Hypothalamus (tissue), 51 donors: Measurements from ENCODE around the gene CDY1.
"Not testable (repeated sequence)": the region's sequence is repeated elsewhere in the genome, so short reads cannot be mapped to it uniquely, and the experiment has no call there.

Source experiments
- DNase-seq, 51 donors: peaks; one replicate each; lab custom pipeline; 2025; lab: John Stamatoyannopoulos, UW

The CDY1 gene

DNA sequence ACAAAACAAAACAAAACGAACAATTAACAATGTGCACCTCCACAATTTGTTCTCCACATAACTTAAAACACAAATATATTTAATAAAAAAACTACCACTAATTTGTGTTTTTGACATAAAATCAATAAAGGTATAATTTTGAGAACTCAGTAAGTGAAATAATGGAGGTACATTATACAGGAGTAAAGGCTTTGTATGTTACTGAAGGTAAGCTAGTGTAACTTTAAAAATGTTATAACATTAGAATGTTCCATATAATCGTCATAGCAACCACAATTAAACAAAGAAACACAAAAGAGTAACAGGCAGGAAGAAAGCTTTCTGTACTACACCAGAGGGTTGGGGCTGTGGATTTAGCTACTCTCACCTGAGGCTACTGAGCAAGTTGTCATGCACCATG lies at the start of gene CDY1:
TSS of gene CDY1 (plus strand) at position 301 of the 400 bp plus-strand sequence. CDS start 326 bp downstream, outside the sequence.
- not testable (repeated sequence) for DNase-seq

DNA sequence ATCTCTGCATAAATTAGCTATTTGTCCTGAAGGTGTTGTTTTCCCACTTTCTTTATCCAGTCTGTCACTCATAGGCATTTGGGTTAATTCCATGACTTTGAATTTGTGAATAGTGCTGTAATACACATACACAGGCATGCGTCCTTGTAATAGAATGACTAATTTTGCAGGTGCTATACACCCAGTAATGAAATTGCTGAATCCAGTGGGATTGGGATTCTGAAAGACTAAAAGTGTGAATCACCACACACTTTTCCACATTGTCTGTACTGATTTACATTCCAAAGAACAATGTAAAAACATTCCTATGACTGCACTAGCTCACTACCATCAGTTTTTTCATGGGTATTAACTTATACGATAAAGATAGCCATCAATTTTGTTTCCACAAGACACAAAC lies 28.6 kb upstream of the CDY1 start:
- DNase-seq: not testable (repeated sequence)

GRCh38 chrY:25620209-25620608 lies 1.7 kb upstream of the CDY1 start:
- DNase-seq: not testable (repeated sequence)

- DNase-seq: not testable (repeated sequence)
These were observed 4.6 kb downstream of the CDY1 start for GRCh38 chrY:25626524-25626923.

- DNase-seq: not testable (repeated sequence)
These were observed 8.6 kb downstream of the CDY1 start for GRCh38 chrY:25630383-25631112.

GRCh38 chrY:25639852-25640251 lies 17.9 kb downstream of the CDY1 start:
- not testable (repeated sequence) for DNase-seq

GRCh38 chrY:25643024-25643915 lies 21.4 kb downstream of the CDY1 start:
- DNase-seq: not testable (repeated sequence)
